ENCODE measurements around the gene BSCL2. TPM values are rescaled to one million over a fixed set of nuclear protein-coding genes. Genes with fewer than 3 reads are reported as not detected.
A peak's percentile ranks its signal among the peaks of the same experiment; 100 is the strongest.

The BSCL2 gene
- total and polyA plus RNA-seq, 2 of the 13 experiments (the other 11 are each of a cell fraction or from before 2014, with no cell fraction given) = 19.5 to 21.1 TPM

DNA sequence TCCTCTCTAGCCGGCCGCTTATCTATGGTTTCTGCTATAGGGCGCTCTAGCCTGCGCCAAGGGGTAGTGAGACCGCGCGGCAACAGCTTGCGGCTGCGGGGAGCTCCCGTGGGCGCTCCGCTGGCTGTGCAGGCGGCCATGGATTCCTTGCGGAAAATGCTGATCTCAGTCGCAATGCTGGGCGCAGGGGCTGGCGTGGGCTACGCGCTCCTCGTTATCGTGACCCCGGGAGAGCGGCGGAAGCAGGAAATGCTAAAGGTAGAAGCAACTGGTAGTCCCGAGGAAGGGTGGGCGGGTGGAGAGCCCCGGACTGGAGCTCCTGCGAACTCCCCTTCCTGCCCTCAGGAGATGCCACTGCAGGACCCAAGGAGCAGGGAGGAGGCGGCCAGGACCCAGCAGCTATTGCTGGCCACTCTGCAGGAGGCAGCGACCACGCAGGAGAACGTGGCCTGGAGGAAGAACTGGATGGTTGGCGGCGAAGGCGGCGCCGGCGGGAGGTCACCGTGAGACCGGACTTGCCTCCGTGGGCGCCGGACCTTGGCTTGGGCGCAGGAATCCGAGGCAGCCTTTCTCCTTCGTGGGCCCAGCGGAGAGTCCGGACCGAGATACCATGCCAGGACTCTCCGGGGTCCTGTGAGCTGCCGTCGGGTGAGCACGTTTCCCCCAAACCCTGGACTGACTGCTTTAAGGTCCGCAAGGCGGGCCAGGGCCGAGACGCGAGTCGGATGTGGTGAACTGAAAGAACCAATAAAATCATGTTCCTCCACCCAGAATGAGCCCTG, 35.4 kb downstream of the BSCL2 start, which contains the start of the genes LBHD1 and UQCC3 (continued):
- no peak for TF ChIP-seq MTF2 (CRISPR knock-in tag; IDR thresholded peaks at IDR 0.05; ENCODE audit: borderline replicate concordance)
- peak; percentile 84 for TF ChIP-seq PHF8 (CRISPR knock-in tag; IDR thresholded peaks at IDR 0.05)
- no peak for TF ChIP-seq ZNF577 (CRISPR knock-in tag; IDR thresholded peaks at IDR 0.05; ENCODE audit: borderline replicate concordance, low read depth)
- peak; percentile 17; the same call in 1 of the 2 replicates for TF ChIP-seq NR0B2 (CRISPR knock-in tag; IDR thresholded peaks at IDR 0.05)
- TF ChIP-seq NCOR1 (IDR thresholded peaks at IDR 0.05; ENCODE audit: borderline replicate concordance, low read length) = no peak
- TF ChIP-seq, protein P1, sequence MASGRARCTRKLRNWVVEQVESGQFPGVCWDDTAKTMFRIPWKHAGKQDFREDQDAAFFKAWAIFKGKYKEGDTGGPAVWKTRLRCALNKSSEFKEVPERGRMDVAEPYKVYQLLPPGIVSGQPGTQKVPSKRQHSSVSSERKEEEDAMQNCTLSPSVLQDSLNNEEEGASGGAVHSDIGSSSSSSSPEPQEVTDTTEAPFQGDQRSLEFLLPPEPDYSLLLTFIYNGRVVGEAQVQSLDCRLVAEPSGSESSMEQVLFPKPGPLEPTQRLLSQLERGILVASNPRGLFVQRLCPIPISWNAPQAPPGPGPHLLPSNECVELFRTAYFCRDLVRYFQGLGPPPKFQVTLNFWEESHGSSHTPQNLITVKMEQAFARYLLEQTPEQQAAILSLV (CRISPR knock-in tag; IDR thresholded peaks at IDR 0.05; ENCODE audit: borderline replicate concordance) = peak; percentile 71; the same call in 1 of the 2 replicates
- peak; percentile 11; the same call in 1 of the 2 replicates for TF ChIP-seq SP5 (CRISPR knock-in tag; IDR thresholded peaks at IDR 0.05; ENCODE audit: borderline replicate concordance, low read depth)
- no peak for TF ChIP-seq LCORL (IDR thresholded peaks at IDR 0.05)
- peak; percentile 45; the same call in 1 of the 2 replicates for TF ChIP-seq LCORL (CRISPR knock-in tag; IDR thresholded peaks at IDR 0.05)
- TF ChIP-seq MTERF4 (CRISPR knock-in tag; IDR thresholded peaks at IDR 0.05) = 0 out of 2 replicates have a peak, but pooled peaks have one; percentile 46
- no peak for TF ChIP-seq CEBPG (CRISPR knock-in tag; IDR thresholded peaks at IDR 0.05)
- TF ChIP-seq ATRX (CRISPR knock-in tag; IDR thresholded peaks at IDR 0.05; ENCODE audit: borderline replicate concordance) = no peak
- TF ChIP-seq ZNF20 (CRISPR knock-in tag; IDR thresholded peaks at IDR 0.05) = no peak
- TF ChIP-seq ESRRA (CRISPR knock-in tag; IDR thresholded peaks at IDR 0.05; ENCODE audit: low read depth) = peak; percentile 51
- 0 out of 2 replicates have a peak, but pooled peaks have one; percentile 72 for TF ChIP-seq DNMT3B (CRISPR knock-in tag; conservative IDR thresholded peaks at IDR 0.05)
- no peak for TF ChIP-seq KIAA2018 (CRISPR knock-in tag; IDR thresholded peaks at IDR 0.05; ENCODE audit: borderline replicate concordance)

Data from HepG2 (cell line).